Measurements from ENCODE around the gene DMRTC2. TPM values are rescaled to one million over a fixed set of nuclear protein-coding genes. Genes with fewer than 3 reads are reported as not detected.
"Not testable (repeated sequence)": the region's sequence is repeated elsewhere in the genome, so short reads cannot be mapped to it uniquely, and the experiment has no call there.

Gene DMRTC2
- total RNA-seq, 1 donor from 2014 or later: not detected

GRCh38 chr19:41866284-41866683 lies 21.4 kb downstream of the DMRTC2 start:
- H3K4me1 Mint-ChIP-seq (ENCODE audit: low read depth): peaks cover 67% of the 10 kb centered on the region
- no peaks in the 10 kb centered on the region for H3K9me3 Mint-ChIP-seq
- no peaks in the 10 kb centered on the region for H3K27me3 Mint-ChIP-seq (ENCODE audit: low read depth)
- peak overlapping the region; percentile 15 for H3K4me3 Mint-ChIP-seq (ENCODE audit: low read depth)
- peak overlapping the region; percentile 16 for H3K27ac Mint-ChIP-seq
- H3K36me3 Mint-ChIP-seq (ENCODE audit: low read depth): peaks cover 82% of the 10 kb centered on the region
- intact Hi-C loops (cut with micrococcal nuclease): no loop called here
- DNase-seq (ENCODE audit: low spot score): no peak

- Mint-ChIP-seq H3K9me3 (no peaks in the 10 kb centered on the region), H3K4me3 (ENCODE audit: low read depth) (peak overlapping the region; percentile 13), H3K27ac (peak overlapping the region; percentile 77), H3K36me3 (ENCODE audit: low read depth) (peaks cover 79% of the 10 kb centered on the region), H3K4me1 (ENCODE audit: low read depth) (peaks cover 65% of the 10 kb centered on the region), H3K27me3 (ENCODE audit: low read depth) (no peaks in the 10 kb centered on the region)
- no peak for DNase-seq (ENCODE audit: low spot score)
- intact Hi-C loops (cut with micrococcal nuclease): no loop called here
Measured at GRCh38 chr19:41868120-41868988, 23.5 kb downstream of the DMRTC2 start.

- H3K27me3 Mint-ChIP-seq (ENCODE audit: low read depth): no peaks in the 10 kb centered on the region
- no peak overlapping the region for H3K4me3 Mint-ChIP-seq (ENCODE audit: low read depth)
- intact Hi-C loops (cut with micrococcal nuclease): no loop called here
- DNase-seq (ENCODE audit: low spot score): no peak
- no peaks in the 10 kb centered on the region for H3K9me3 Mint-ChIP-seq
- H3K4me1 Mint-ChIP-seq (ENCODE audit: low read depth): peaks cover 62% of the 10 kb centered on the region
- peak overlapping the region; percentile 53 for H3K27ac Mint-ChIP-seq
- H3K36me3 Mint-ChIP-seq (ENCODE audit: low read depth): peaks cover 73% of the 10 kb centered on the region
Measured at GRCh38 chr19:41868989-41869300, 24.1 kb downstream of the DMRTC2 start.

GRCh38 chr19:41869374-41869955 lies 24.6 kb downstream of the DMRTC2 start:
- intact Hi-C loops (cut with micrococcal nuclease): no loop called here
- Mint-ChIP-seq H3K27ac (peak overlapping the region; percentile 57), H3K27me3 (ENCODE audit: low read depth) (no peaks in the 10 kb centered on the region), H3K4me1 (ENCODE audit: low read depth) (peaks cover 59% of the 10 kb centered on the region), H3K9me3 (no peaks in the 10 kb centered on the region), H3K4me3 (ENCODE audit: low read depth) (no peak overlapping the region), H3K36me3 (ENCODE audit: low read depth) (peaks cover 68% of the 10 kb centered on the region)
- DNase-seq (ENCODE audit: low spot score): no peak

GRCh38 chr19:41870401-41870873 lies 25.6 kb downstream of the DMRTC2 start:
- H3K36me3 Mint-ChIP-seq (ENCODE audit: low read depth): peaks cover 60% of the 10 kb centered on the region
- H3K27me3 Mint-ChIP-seq (ENCODE audit: low read depth): no peaks in the 10 kb centered on the region
- no peak overlapping the region for H3K4me3 Mint-ChIP-seq (ENCODE audit: low read depth)
- no peak for DNase-seq (ENCODE audit: low spot score)
- H3K27ac Mint-ChIP-seq: peak overlapping the region; percentile 67
- intact Hi-C loops (cut with micrococcal nuclease): loop anchor here (2.0 kb wide), 2 partner anchors 64 to 74 kb away; no protein-coding TSS in a partner anchor
- no peaks in the 10 kb centered on the region for H3K9me3 Mint-ChIP-seq
- H3K4me1 Mint-ChIP-seq (ENCODE audit: low read depth): peaks cover 54% of the 10 kb centered on the region

- Mint-ChIP-seq H3K4me3 (ENCODE audit: low read depth) (peak overlapping the region; percentile 66), H3K4me1 (ENCODE audit: low read depth) (peaks cover 61% of the 10 kb centered on the region), H3K27me3 (ENCODE audit: low read depth) (no peaks in the 10 kb centered on the region), H3K9me3 (no peaks in the 10 kb centered on the region), H3K27ac (peak overlapping the region; percentile 92), H3K36me3 (ENCODE audit: low read depth) (peaks cover 50% of the 10 kb centered on the region)
- peak; percentile 74 for DNase-seq (ENCODE audit: low spot score)
- intact Hi-C loops (cut with micrococcal nuclease): loop anchor here (1.0 to 2.0 kb wide), 4 partner anchors 11 to 73 kb away; partner anchors contain the start of gene RPS19
Measured at GRCh38 chr19:41871573-41872383, 26.9 kb downstream of the DMRTC2 start.

- intact Hi-C loops (cut with micrococcal nuclease): no loop called here
- no peak for DNase-seq (ENCODE audit: low spot score)
- no peaks in the 10 kb centered on the region for H3K27me3 Mint-ChIP-seq (ENCODE audit: low read depth)
- H3K4me3 Mint-ChIP-seq (ENCODE audit: low read depth): peak overlapping the region; percentile 2
- H3K4me1 Mint-ChIP-seq (ENCODE audit: low read depth): peaks cover 65% of the 10 kb centered on the region
- peaks cover 50% of the 10 kb centered on the region for H3K36me3 Mint-ChIP-seq (ENCODE audit: low read depth)
- H3K9me3 Mint-ChIP-seq: no peaks in the 10 kb centered on the region
- peak overlapping the region; percentile 69 for H3K27ac Mint-ChIP-seq
Measured at GRCh38 chr19:41872384-41872774, 27.5 kb downstream of the DMRTC2 start.

- Mint-ChIP-seq H3K9me3 (no peaks in the 10 kb centered on the region), H3K27me3 (ENCODE audit: low read depth) (no peaks in the 10 kb centered on the region), H3K36me3 (ENCODE audit: low read depth) (peaks cover 45% of the 10 kb centered on the region), H3K4me3 (ENCODE audit: low read depth) (peak overlapping the region; percentile 21), H3K27ac (peak overlapping the region; percentile 72), H3K4me1 (ENCODE audit: low read depth) (peaks cover 68% of the 10 kb centered on the region)
- intact Hi-C loops (cut with micrococcal nuclease): loop anchor here (1.0 kb wide), 1 partner anchor 78 kb away; no protein-coding TSS in a partner anchor
- peak; percentile 56 for DNase-seq (ENCODE audit: low spot score)
Measured at GRCh38 chr19:41872775-41873647, 28.2 kb downstream of the DMRTC2 start.

- not testable (repeated sequence) for H3K27me3 Mint-ChIP-seq (ENCODE audit: low read depth); DNase-seq (ENCODE audit: low spot score); H3K9me3 Mint-ChIP-seq
- H3K4me1 Mint-ChIP-seq (ENCODE audit: low read depth): peaks cover 51% of the 10 kb centered on the region
- intact Hi-C loops (cut with micrococcal nuclease): loop anchor here (1.0 kb wide), 1 partner anchor 8 kb away; no protein-coding TSS in a partner anchor
- peaks cover 21% of the 10 kb centered on the region for H3K36me3 Mint-ChIP-seq (ENCODE audit: low read depth)
- peak overlapping the region; percentile 30 for H3K4me3 Mint-ChIP-seq (ENCODE audit: low read depth)
- H3K27ac Mint-ChIP-seq: peak overlapping the region; percentile 91
Measured at GRCh38 chr19:41875973-41876372, 31.1 kb downstream of the DMRTC2 start.

- Mint-ChIP-seq H3K4me3 (ENCODE audit: low read depth) (no peak within 1 kb of the TSS), H3K4me1 (ENCODE audit: low read depth) (peaks cover 46% of the 10 kb centered on the region), H3K36me3 (ENCODE audit: low read depth) (peaks cover 11% of the 10 kb centered on the region), H3K27ac (peak within 1 kb of the TSS; percentile 67), H3K27me3 (ENCODE audit: low read depth) (no peaks in the 10 kb centered on the region), H3K9me3 (no peaks in the 10 kb centered on the region)
- DNase-seq (ENCODE audit: low spot score): no peak
- intact Hi-C loops (cut with micrococcal nuclease): no loop called here
Measured at GRCh38 chr19:41876847-41877832, 32.3 kb downstream of the DMRTC2 start, which contains the start of gene CD79A. Gene CD79A (plus strand): TSS chr19:41877279. CDS start chr19:41877305, 26 bp downstream.
